ENCODE results near the gene GALNT2.

Gene GALNT2

DNA sequence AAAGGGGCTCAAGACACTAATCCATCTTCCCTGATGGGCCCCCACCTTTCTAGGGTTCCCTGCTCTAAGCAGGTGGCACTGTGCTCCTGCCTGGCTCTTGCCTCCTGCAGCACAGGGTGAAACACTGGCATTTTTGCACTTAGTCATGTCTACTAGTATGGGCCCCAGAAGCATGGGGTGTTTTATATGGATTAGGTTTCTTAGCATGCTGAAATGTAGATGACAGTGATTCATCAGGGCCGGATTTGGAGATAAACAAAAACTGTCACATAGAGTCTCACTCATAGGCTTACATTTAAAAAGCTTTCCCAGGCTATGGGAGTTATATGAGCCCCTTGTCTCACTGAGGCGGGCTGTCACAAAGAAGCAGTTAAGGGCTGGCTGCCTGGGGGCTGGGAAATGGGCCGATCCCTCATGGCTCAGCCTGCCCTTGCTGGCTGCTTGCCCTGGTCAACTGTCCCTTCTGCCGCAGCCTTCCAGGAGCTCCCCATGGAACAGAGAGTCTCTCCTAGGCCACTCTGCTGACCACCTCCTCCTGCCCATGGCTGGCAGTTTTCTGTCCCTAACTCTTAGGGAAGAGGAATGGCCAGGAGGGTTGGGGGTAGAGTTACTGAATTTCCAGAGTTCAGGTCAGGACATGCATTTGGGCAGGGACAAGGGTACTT is 6.5 kb downstream of the GALNT2 start:
- TF ChIP-seq, protein P1, sequence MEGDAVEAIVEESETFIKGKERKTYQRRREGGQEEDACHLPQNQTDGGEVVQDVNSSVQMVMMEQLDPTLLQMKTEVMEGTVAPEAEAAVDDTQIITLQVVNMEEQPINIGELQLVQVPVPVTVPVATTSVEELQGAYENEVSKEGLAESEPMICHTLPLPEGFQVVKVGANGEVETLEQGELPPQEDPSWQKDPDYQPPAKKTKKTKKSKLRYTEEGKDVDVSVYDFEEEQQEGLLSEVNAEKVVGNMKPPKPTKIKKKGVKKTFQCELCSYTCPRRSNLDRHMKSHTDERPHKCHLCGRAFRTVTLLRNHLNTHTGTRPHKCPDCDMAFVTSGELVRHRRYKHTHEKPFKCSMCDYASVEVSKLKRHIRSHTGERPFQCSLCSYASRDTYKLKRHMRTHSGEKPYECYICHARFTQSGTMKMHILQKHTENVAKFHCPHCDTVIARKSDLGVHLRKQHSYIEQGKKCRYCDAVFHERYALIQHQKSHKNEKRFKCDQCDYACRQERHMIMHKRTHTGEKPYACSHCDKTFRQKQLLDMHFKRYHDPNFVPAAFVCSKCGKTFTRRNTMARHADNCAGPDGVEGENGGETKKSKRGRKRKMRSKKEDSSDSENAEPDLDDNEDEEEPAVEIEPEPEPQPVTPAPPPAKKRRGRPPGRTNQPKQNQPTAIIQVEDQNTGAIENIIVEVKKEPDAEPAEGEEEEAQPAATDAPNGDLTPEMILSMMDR (conservative IDR thresholded peaks at IDR 0.05) = no peak
- H3K27ac ChIP-seq = no peak overlapping the region

DNA sequence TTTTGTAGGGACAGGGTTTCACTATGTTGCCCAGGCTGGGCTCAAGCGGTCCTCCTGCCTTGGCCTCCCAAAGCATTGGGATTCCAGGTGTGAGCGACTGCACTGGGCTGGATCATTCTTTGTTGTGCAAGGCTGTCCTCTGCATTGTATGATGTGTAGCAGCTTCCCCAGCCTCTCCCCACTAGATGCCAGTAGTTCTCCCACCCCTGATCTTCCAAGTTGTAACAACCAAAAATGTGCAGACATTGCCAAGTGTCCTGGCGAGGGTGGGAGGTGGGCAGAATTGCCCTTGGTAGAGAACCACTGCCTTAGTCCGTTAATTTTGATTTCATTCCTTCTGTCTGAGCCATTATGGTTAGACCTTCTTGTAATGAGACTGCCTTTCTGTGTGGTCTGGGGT is 7.2 kb downstream of the GALNT2 start:
- no peak overlapping the region for H3K27ac ChIP-seq
- TF ChIP-seq, protein P1 (conservative IDR thresholded peaks at IDR 0.05) = no peak

DNA sequence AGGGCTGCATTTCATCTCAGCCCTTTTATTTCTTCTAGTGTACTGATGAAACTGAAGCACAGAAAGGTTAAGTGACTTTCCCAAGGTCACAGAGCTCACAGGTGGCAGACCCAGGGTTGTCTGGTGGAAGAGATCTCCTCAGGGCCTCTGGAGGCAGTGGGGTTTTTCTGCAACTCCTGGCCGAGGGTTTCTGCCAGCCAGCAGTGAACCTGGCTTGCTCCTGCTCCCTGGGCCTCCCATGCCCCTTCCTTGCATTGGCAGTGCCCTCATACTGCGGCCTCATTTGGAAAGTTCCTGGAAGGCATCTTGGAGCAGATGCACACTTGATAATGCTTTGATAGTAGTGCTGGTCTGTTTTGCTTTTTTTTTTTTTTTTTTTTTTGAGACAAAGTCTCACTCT is 7.7 kb downstream of the GALNT2 start:
- H3K27ac ChIP-seq = no peak overlapping the region

DNA sequence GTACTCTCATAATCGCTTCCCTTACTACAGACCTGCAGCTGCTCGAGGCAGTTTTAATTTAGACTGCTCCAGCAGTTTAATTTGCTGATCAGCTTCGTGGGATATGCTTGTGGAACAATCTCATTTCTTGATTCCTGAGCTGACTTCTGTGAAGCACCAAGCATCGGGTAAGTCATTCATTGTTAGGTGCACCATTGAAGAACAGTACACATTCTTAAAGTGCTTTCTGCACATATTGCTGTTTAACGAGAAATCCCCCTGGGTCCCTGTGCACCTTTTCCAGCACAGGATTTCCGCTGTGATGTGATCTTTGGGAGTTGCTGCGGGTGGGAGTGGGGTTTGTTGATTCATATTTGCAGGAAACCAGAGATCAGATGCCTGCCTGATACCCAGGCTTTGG is 9.1 kb downstream of the GALNT2 start:
- no peak overlapping the region for H3K27ac ChIP-seq
- TF ChIP-seq, protein P1 (conservative IDR thresholded peaks at IDR 0.05) = no peak

More for the DNA sequence above, 7.7 kb downstream of the GALNT2 start:
- TF ChIP-seq, protein P1 (conservative IDR thresholded peaks at IDR 0.05) = no peak

DNA sequence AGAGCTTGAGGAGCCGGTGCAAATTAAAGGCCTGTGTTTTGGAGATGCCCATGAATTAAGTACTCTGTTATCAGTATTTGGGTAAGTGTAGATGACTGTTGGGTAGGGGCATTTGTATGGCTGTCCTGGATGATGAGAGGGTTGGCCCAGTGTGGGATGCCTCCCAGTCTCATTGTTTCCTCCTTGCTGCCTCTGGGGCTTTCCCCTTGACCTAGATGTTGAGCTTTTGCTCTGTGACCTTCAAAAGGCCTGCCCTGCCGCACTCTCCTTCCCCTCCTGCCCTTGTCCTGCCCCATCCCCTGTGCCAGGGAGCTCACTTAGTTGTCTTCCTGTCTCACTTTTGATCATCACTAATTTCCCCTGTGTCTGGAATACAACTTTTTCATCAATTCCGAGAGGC is 10.0 kb downstream of the GALNT2 start:
- H3K27ac ChIP-seq = no peak overlapping the region
- TF ChIP-seq, protein P1 (conservative IDR thresholded peaks at IDR 0.05) = no peak

DNA sequence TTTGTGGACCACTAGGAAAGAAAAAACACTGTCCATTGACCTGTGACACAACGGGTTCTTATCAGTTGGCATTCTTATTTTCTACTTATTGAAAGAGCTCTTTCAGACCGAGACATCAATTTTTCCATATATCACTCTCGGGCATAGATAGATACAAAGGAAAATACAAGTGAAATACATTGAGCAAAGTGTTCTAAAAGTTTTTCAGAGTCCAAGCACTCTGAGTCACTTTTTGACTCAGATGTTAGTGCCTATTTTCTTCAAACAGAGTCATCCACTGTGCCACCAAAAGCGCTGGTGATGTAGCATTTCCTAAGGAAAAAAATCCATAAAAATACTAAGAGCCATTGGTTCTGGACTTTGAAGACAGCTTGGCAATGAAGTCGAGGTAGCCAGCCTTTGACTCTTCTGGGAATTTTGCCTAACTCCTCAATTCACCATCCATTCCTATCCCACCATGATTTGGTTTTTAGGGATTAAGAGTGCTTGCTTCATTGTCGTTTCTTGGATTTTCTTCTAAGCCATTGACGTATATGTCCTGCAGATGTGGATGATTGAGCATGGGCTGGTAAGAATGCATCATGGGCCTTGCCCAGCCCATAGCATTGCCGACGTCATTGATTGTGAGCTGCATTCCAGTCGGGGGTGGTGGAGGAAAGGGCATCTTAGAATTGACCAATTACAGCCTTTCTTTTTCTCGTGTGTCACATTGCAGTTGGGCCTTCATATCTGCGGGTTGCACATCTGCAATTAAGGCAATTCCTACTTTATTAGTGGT is 10.6 kb downstream of the GALNT2 start:
- H3K27ac ChIP-seq = no peak overlapping the region

More for the DNA sequence above, 10.6 kb downstream of the GALNT2 start:
- TF ChIP-seq, protein P1 (conservative IDR thresholded peaks at IDR 0.05) = no peak
